ENCODE data around the gene FASTK.

DNA sequence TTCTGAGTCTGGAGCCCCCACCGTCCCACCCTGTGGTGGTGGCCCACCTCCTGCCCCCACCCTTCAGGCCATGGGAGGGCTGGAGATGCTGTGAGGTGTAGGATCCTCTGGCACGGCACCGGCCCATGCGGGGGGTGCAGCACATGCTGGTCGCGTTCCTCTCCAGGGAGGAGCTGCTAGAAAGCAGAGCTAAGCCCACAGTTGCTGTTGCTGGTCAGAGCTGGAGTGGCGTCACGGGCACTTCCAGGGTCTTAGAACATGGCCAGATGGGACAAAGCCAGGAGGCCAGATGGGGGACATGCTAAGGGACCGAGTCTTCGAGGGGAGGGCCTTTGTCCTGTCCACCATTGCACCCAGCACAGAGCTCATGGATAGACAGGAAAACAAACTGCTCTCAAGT is 27.3 kb upstream of the FASTK start:
- no peak for TF ChIP-seq EZH2 (IDR thresholded peaks at IDR 0.05; ENCODE audit: borderline replicate concordance, low read length)
- TF ChIP-seq, protein P1, sequence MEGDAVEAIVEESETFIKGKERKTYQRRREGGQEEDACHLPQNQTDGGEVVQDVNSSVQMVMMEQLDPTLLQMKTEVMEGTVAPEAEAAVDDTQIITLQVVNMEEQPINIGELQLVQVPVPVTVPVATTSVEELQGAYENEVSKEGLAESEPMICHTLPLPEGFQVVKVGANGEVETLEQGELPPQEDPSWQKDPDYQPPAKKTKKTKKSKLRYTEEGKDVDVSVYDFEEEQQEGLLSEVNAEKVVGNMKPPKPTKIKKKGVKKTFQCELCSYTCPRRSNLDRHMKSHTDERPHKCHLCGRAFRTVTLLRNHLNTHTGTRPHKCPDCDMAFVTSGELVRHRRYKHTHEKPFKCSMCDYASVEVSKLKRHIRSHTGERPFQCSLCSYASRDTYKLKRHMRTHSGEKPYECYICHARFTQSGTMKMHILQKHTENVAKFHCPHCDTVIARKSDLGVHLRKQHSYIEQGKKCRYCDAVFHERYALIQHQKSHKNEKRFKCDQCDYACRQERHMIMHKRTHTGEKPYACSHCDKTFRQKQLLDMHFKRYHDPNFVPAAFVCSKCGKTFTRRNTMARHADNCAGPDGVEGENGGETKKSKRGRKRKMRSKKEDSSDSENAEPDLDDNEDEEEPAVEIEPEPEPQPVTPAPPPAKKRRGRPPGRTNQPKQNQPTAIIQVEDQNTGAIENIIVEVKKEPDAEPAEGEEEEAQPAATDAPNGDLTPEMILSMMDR (IDR thresholded peaks at IDR 0.05; ENCODE audit: low read length), result no peak

Data from OCI-LY1 (cell line).